DLD1 (cell line): ENCODE data around the gene ANKRD9.

ENCODE experiments used
- in situ Hi-C: cut with HindIII; loops from 2 replicates; pipeline ENCODE4 v1.10.0; 2017; ENCODE audit warnings: low sequenced_read_pairs

Gene ANKRD9

GRCh38 chr14:102538602-102539543 is 29.3 kb upstream of the ANKRD9 start:
- in situ Hi-C loops: no loop called here

- in situ Hi-C loops: no loop called here
These were observed 28.5 kb upstream of the ANKRD9 start for GRCh38 chr14:102537981-102538601.

- in situ Hi-C loops: no loop called here
These were observed 22.7 kb upstream of the ANKRD9 start for GRCh38 chr14:102532204-102532658.

GRCh38 chr14:102530828-102531478 is 21.4 kb upstream of the ANKRD9 start:
- in situ Hi-C loops: no loop called here

- in situ Hi-C loops: no loop called here
These were observed 19.0 kb upstream of the ANKRD9 start for GRCh38 chr14:102528431-102529170.

GRCh38 chr14:102525929-102526497 is 16.4 kb upstream of the ANKRD9 start:
- in situ Hi-C loops: no loop called here

- in situ Hi-C loops: no loop called here
These were observed 15.8 kb upstream of the ANKRD9 start for GRCh38 chr14:102525219-102525928.

GRCh38 chr14:102524451-102525218 is 15.1 kb upstream of the ANKRD9 start:
- in situ Hi-C loops: no loop called here

GRCh38 chr14:102523569-102524450 is 14.2 kb upstream of the ANKRD9 start:
- in situ Hi-C loops: no loop called here

GRCh38 chr14:102523200-102523568 is 13.6 kb upstream of the ANKRD9 start:
- in situ Hi-C loops: no loop called here

- in situ Hi-C loops: loop anchor here (5.0 kb wide), 1 partner anchor 77 kb away; no protein-coding TSS in a partner anchor
These were observed 10.1 kb upstream of the ANKRD9 start for GRCh38 chr14:102519709-102520108.

GRCh38 chr14:102518063-102518648 is 8.6 kb upstream of the ANKRD9 start:
- in situ Hi-C loops: loop anchor here (5.0 kb wide), 1 partner anchor 76 kb away; no protein-coding TSS in a partner anchor

- in situ Hi-C loops: loop anchor here (5.0 kb wide), 1 partner anchor 75 kb away; no protein-coding TSS in a partner anchor
These were observed 8.0 kb upstream of the ANKRD9 start for GRCh38 chr14:102517392-102518062.

- in situ Hi-C loops: loop anchor here (5.0 kb wide), 1 partner anchor 74 kb away; no protein-coding TSS in a partner anchor
These were observed 7.2 kb upstream of the ANKRD9 start for GRCh38 chr14:102516531-102517391.

GRCh38 chr14:102514987-102515733 is 5.6 kb upstream of the ANKRD9 start:
- in situ Hi-C loops: loop anchor here (5.0 kb wide), 1 partner anchor 73 kb away; no protein-coding TSS in a partner anchor
